Smooth muscle cell (in vitro differentiated cells): Measurements from ENCODE around the gene ACMSD. TPM values are rescaled to one million over a fixed set of nuclear protein-coding genes. Genes with fewer than 3 reads are reported as not detected.
A peak's percentile ranks its signal among the peaks of the same experiment; 100 is the strongest.

Experiments used
- DNase-seq: peaks from one replicate; lab custom pipeline; 2025; ENCODE audit not compliant: unreplicated experiment; lab: John Stamatoyannopoulos, UW
- H2AFZ ChIP-seq: fragments of 200-600 bp; sonication (generic); 2 replicates; pipeline ENCODE4 v1.6.0; 2016; ENCODE audit warnings: antibody characterized with exemption, low read depth, mild to moderate bottlenecking
- H3F3A ChIP-seq: fragments of 200-600 bp; sonication (generic); 2 replicates; pipeline ENCODE4 v1.6.0; 2017; ENCODE audit warnings: antibody characterized with exemption, low read depth
- H3K27ac ChIP-seq: fragments of 200-600 bp; sonication (generic); 2 replicates; pipeline ENCODE4 v1.5.1; 2016; ENCODE audit warnings: low read depth, mild to moderate bottlenecking
- H3K27me3 ChIP-seq: fragments of 200-600 bp; sonication (generic); 2 replicates; pipeline ENCODE4 v1.6.1; 2016; ENCODE audit warnings: low read depth, mild to moderate bottlenecking
- H3K36me3 ChIP-seq: fragments of 200-600 bp; sonication (generic); 2 replicates; pipeline ENCODE4 v1.5.1; 2016; ENCODE audit warnings: low read depth
- H3K4me1 ChIP-seq: fragments of 200-600 bp; sonication (generic); 2 replicates; pipeline ENCODE4 v1.5.1; 2016; ENCODE audit warnings: low read depth
- H3K4me2 ChIP-seq: fragments of 200-600 bp; sonication (generic); 2 replicates; pipeline ENCODE4 v1.6.0; 2016; ENCODE audit warnings: mild to moderate bottlenecking
- H3K4me3 ChIP-seq: fragments of 200-600 bp; sonication (generic); 2 replicates; pipeline ENCODE4 v1.5.1; 2016; ENCODE audit warnings: mild to moderate bottlenecking
- H3K79me2 ChIP-seq: fragments of 200-600 bp; sonication (generic); 2 replicates; pipeline ENCODE4 v1.6.0; 2016; ENCODE audit warnings: low read depth, mild to moderate bottlenecking
- H3K9ac ChIP-seq: fragments of 200-600 bp; sonication (generic); 2 replicates; pipeline ENCODE4 v1.6.0; 2016; ENCODE audit warnings: low read depth
- H3K9me3 ChIP-seq: fragments of 200-600 bp; sonication (generic); replicated peaks from 2 replicates; pipeline ENCODE4 v1.5.1; 2016; ENCODE audit warnings: low read depth
- H4K20me1 ChIP-seq: fragments of 200-600 bp; sonication (generic); 2 replicates; pipeline ENCODE4 v1.6.0; 2016; ENCODE audit warnings: low read depth
- CTCF ChIP-seq: fragments of 200-600 bp; sonication (generic); IDR thresholded peaks from 2 replicates; pipeline ENCODE4 v1.5.1; 2017; ENCODE audit warnings: borderline replicate concordance, mild to moderate bottlenecking, antibody characterized with exemption; ENCODE audit not compliant: insufficient read depth, poor library complexity, severe bottlenecking
- WGBS: methylation state at CpG from one replicate; pipeline ENCODE4 v1.1.7; 2016; ENCODE audit warnings: low lambda C conversion rate; 5-methylcytosine and 5-hydroxymethylcytosine counted together
- polyA plus RNA-seq: library from polyadenylated mRNA; unstranded; fragments of >200 nt; fragmentation: Nextera tagmentation; extraction: Ambion mirVana; gene quantifications from 2 replicates; pipeline ENCODE4 v1.2.1, GENCODE V29; 2016
- total RNA-seq: library from RNA; depleted of rRNA; stranded (reverse); fragments of >200 nt; gene quantifications from 2 replicates; pipeline ENCODE4 v1.2.3, GENCODE V29; 2014

The ACMSD gene
- total RNA-seq: not detected in 2 replicates
- not detected in 2 replicates for polyA plus RNA-seq

GRCh38 chr2:134838143-134838620 lies at the start of gene ACMSD:
ACMSD (plus strand) TSS chr2:134838616; CDS start chr2:134838683, 67 bp downstream.
- Histone ChIP-seq H3K79me2 (no peaks in the 10 kb centered on the region), H3K27ac (peak within 1 kb of the TSS; percentile 23), H3K4me1 (no peaks in the 10 kb centered on the region), H3K27me3 (no peaks in the 10 kb centered on the region), H4K20me1 (no peaks in the 10 kb centered on the region), H3K4me3 (peak within 1 kb of the TSS; percentile 17), H2AFZ (no peak within 1 kb of the TSS), H3K9me3 (no peaks in the 10 kb centered on the region), H3K9ac (no peak within 1 kb of the TSS), H3K36me3 (no peaks in the 10 kb centered on the region), H3K4me2 (peak within 1 kb of the TSS; percentile 43), H3F3A (no peaks in the 10 kb centered on the region)
- no peak for TF ChIP-seq CTCF
- no peak for DNase-seq

GRCh38 chr2:134790487-134790886 lies 47.9 kb upstream of the ACMSD start:
- Histone ChIP-seq H3K4me2 (no peak overlapping the region), H2AFZ (no peak overlapping the region), H4K20me1 (no peaks in the 10 kb centered on the region), H3K36me3 (no peaks in the 10 kb centered on the region), H3K9me3 (no peaks in the 10 kb centered on the region), H3K9ac (no peak overlapping the region), H3K4me3 (no peak overlapping the region), H3K4me1 (no peaks in the 10 kb centered on the region), H3K27me3 (no peaks in the 10 kb centered on the region), H3K27ac (no peak overlapping the region), H3K79me2 (no peaks in the 10 kb centered on the region), H3F3A (no peaks in the 10 kb centered on the region)
- whole genome bisulfite sequencing: 95% methylated on average over 3 of the region's 3 CpGs
- TF ChIP-seq CTCF: peak; percentile 4
- DNase-seq: no peak

- no peaks in the 10 kb centered on the region for H3K36me3 ChIP-seq
- H2AFZ ChIP-seq: no peak overlapping the region
- H3K27me3 ChIP-seq: no peaks in the 10 kb centered on the region
- no peaks in the 10 kb centered on the region for H4K20me1 ChIP-seq
- H3K4me3 ChIP-seq: no peak overlapping the region
- no peaks in the 10 kb centered on the region for H3F3A ChIP-seq
- H3K4me1 ChIP-seq: no peaks in the 10 kb centered on the region
- H3K9ac ChIP-seq: no peak overlapping the region
- no peaks in the 10 kb centered on the region for H3K79me2 ChIP-seq
- no peak for DNase-seq
- no peak overlapping the region for H3K27ac ChIP-seq
- H3K9me3 ChIP-seq: no peaks in the 10 kb centered on the region
- 87% methylated on average over 3 of the region's 3 CpGs for WGBS
- H3K4me2 ChIP-seq: no peak overlapping the region
- TF ChIP-seq CTCF: no peak
Measured at GRCh38 chr2:134791616-134792015, 46.8 kb upstream of the ACMSD start.

GRCh38 chr2:134792186-134792585 lies 46.2 kb upstream of the ACMSD start:
- H3K4me1 ChIP-seq: no peaks in the 10 kb centered on the region
- no peaks in the 10 kb centered on the region for H3F3A ChIP-seq
- no peaks in the 10 kb centered on the region for H3K79me2 ChIP-seq
- no peaks in the 10 kb centered on the region for H3K36me3 ChIP-seq
- H4K20me1 ChIP-seq: no peaks in the 10 kb centered on the region
- DNase-seq: no peak
- H2AFZ ChIP-seq: no peak overlapping the region
- no peak overlapping the region for H3K4me2 ChIP-seq
- no peak overlapping the region for H3K27ac ChIP-seq
- 67% methylated on average over 4 of the region's 4 CpGs for WGBS
- no peak overlapping the region for H3K4me3 ChIP-seq
- no peak overlapping the region for H3K9ac ChIP-seq
- no peaks in the 10 kb centered on the region for H3K27me3 ChIP-seq
- no peak for TF ChIP-seq CTCF
- H3K9me3 ChIP-seq: no peaks in the 10 kb centered on the region
